HG02870 (cell line): ENCODE results near the gene STMN1.
A peak's percentile ranks its signal among the peaks of the same experiment; 100 is the strongest.

ENCODE experiments used
- ATAC-seq: cut with Tn5 transposase; IDR thresholded peaks from one replicate; pipeline ENCODE4 v1.9.1; 2021; ENCODE audit warnings: mild to moderate bottlenecking, moderate library complexity; ENCODE audit not compliant: unreplicated experiment

Gene STMN1

GRCh38 chr1:25922056-25922970 lies 16.1 kb upstream of the STMN1 start:
- no peak for ATAC-seq

- ATAC-seq, result no peak
Observed at GRCh38 chr1:25918615-25919014, 12.4 kb upstream of the STMN1 start.

- no peak for ATAC-seq
Observed at GRCh38 chr1:25917996-25918395, 11.8 kb upstream of the STMN1 start.

- no peak for ATAC-seq
Observed at GRCh38 chr1:25916460-25916859, 10.2 kb upstream of the STMN1 start.

- ATAC-seq, result no peak
Observed at GRCh38 chr1:25914074-25914995, 8.1 kb upstream of the STMN1 start.

GRCh38 chr1:25913206-25913605 lies 7.0 kb upstream of the STMN1 start:
- no peak for ATAC-seq

GRCh38 chr1:25912076-25912831 lies 6.0 kb upstream of the STMN1 start:
- ATAC-seq, result no peak

- no peak for ATAC-seq
Observed at GRCh38 chr1:25911162-25911561, 4.9 kb upstream of the STMN1 start.

- ATAC-seq, result no peak
Observed at GRCh38 chr1:25909040-25909439, 2.8 kb upstream of the STMN1 start.

- ATAC-seq, result no peak
Observed at GRCh38 chr1:25908161-25908560, 1.9 kb upstream of the STMN1 start.

GRCh38 chr1:25907601-25908000 lies 1.4 kb upstream of the STMN1 start:
- ATAC-seq, result no peak

- ATAC-seq, result no peak
Observed at GRCh38 chr1:25906644-25907300, 553 bp upstream of the STMN1 start.

- peak; percentile 74 for ATAC-seq
Observed at GRCh38 chr1:25904943-25905679, 1.1 kb downstream of the STMN1 start.

- ATAC-seq, result no peak
Observed at GRCh38 chr1:25903986-25904385, 2.2 kb downstream of the STMN1 start.

GRCh38 chr1:25902462-25902861 lies 3.8 kb downstream of the STMN1 start:
- ATAC-seq, result no peak

GRCh38 chr1:25900219-25900618 lies 6.0 kb downstream of the STMN1 start:
- no peak for ATAC-seq

- ATAC-seq, result no peak
Observed at GRCh38 chr1:25899792-25900191, 6.4 kb downstream of the STMN1 start.

- no peak for ATAC-seq
Observed at GRCh38 chr1:25898223-25899015, 7.8 kb downstream of the STMN1 start.

GRCh38 chr1:25897754-25898153 lies 8.5 kb downstream of the STMN1 start:
- no peak for ATAC-seq
